ENCODE results near the gene KCTD11. TPM values are rescaled to one million over a fixed set of nuclear protein-coding genes. Genes with fewer than 3 reads are reported as not detected.
A peak's percentile ranks its signal among the peaks of the same experiment; 100 is the strongest.

The KCTD11 gene
- total RNA-seq, 1 experiment from 2014 or later: 5.3 TPM

- Histone ChIP-seq H2BK20ac (ENCODE audit: low read depth, low read length, poor library complexity, severe bottlenecking) (no peak overlapping the region), H3K9ac (ENCODE audit: extremely low read depth, insufficient read length, low read length) (no peak overlapping the region), H2AFZ (ENCODE audit: low read length) (no peak overlapping the region), H3K79me2 (ENCODE audit: insufficient read depth, low read length) (no peaks in the 10 kb centered on the region), H2AK5ac (ENCODE audit: insufficient read length, low read length) (no peak overlapping the region), H3K27me3 (ENCODE audit: insufficient read depth, low read length) (no peaks in the 10 kb centered on the region), H2BK5ac (ENCODE audit: insufficient read length, low read length) (no peak overlapping the region), H4K91ac (ENCODE audit: insufficient read length, low read depth, low read length) (no peak overlapping the region), H4K8ac (replicated peaks; ENCODE audit: insufficient read length, low read depth, low read length) (no peak overlapping the region), H2BK120ac (ENCODE audit: low read depth, low read length, poor library complexity, severe bottlenecking) (no peak overlapping the region), H3K4me2 (ENCODE audit: insufficient read depth, insufficient read length, low read length) (no peak overlapping the region), H3T11ph (ENCODE audit: low read length) (no peak overlapping the region), H3K56ac (ENCODE audit: insufficient read length, low read depth, low read length) (no peak overlapping the region), H3K23me2 (ENCODE audit: insufficient read length, low read depth, low read length, poor library complexity, severe bottlenecking) (peaks cover 10% of the 10 kb centered on the region), H2BK12ac (ENCODE audit: insufficient read length, low read depth, low read length) (no peak overlapping the region), H2BK15ac (ENCODE audit: low read depth, low read length) (no peak overlapping the region), H3K4ac (ENCODE audit: low read depth, low read length) (no peak overlapping the region), H3K4me1 (ENCODE audit: insufficient read depth, low read length) (no peaks in the 10 kb centered on the region), H3K9me3 (ENCODE audit: control insufficient read depth, low read depth, low read length) (no peaks in the 10 kb centered on the region), H3K23ac (ENCODE audit: insufficient read length, low read depth, low read length) (no peak overlapping the region), H3K14ac (ENCODE audit: insufficient read depth, low read length) (no peak overlapping the region), H3K79me1 (ENCODE audit: insufficient read depth, low read depth, low read length, poor library complexity, severe bottlenecking) (no peaks in the 10 kb centered on the region), H4K20me1 (ENCODE audit: control insufficient read depth, insufficient read depth, insufficient read length) (no peaks in the 10 kb centered on the region), H4K5ac (ENCODE audit: insufficient read length, low read depth, low read length) (no peak overlapping the region), H3K27ac (ENCODE audit: insufficient read length, low read depth, low read length) (no peak overlapping the region), H3K18ac (ENCODE audit: insufficient read length, low read depth, low read length) (no peak overlapping the region)
- Mint-ChIP-seq H3K27me3 (ENCODE audit: low read depth) (no peaks in the 10 kb centered on the region; the same call in 1 of the 2 replicates), H3K9me3 (no peaks in the 10 kb centered on the region; a peak in 1 of 5 replicates), H3K4me1 (peaks cover 16% of the 10 kb centered on the region in 2 experiments), H3K27ac (peak overlapping the region in 2 of 3 experiments; percentile 39 to 84; a peak in 2 of 7 replicates), H3K36me3 (ENCODE audit: insufficient read depth in 1 of 3, low read depth in 3 of 3) (peaks cover 42 to 78% (median 74%) of the 10 kb centered on the region in 3 experiments), H3K4me3 (peak overlapping the region; percentile 26 to 71; a peak in 3 of 5 replicates)
- no peak for DNase-seq
- no peak for TF ChIP-seq CTCF (conservative IDR thresholded peaks at IDR 0.05)
- WGBS (ENCODE audit: extremely low coverage, insufficient read length, low lambda C conversion rate): no CpG with 5 or more reads among the region's 16 CpGs
Measured at GRCh38 chr17:7317161-7317803, 34.7 kb upstream of the KCTD11 start.

All from H9 (cell line).